K562 (cell line): ENCODE measurements around the gene VKORC1. TPM values are rescaled to one million over a fixed set of nuclear protein-coding genes. Genes with fewer than 3 reads are reported as not detected.

Experiments used
- ARID1B ChIP-seq: fragments of 450-650 bp; IDR thresholded peaks from 2 replicates; pipeline ENCODE4 v1.6.1; 2016; ENCODE audit warnings: antibody characterized with exemption, mild to moderate bottlenecking, inconsistent platforms
- CEBPB ChIP-seq: fragments of 450-650 bp; IDR thresholded peaks from 2 replicates; pipeline ENCODE4 v1.6.1; 2016; ENCODE audit warnings: missing genetic modification characterization, missing compliant biosample characterization
- CSDE1 ChIP-seq, 2 experiments: fragments of 450-650 bp; IDR thresholded peaks; 2 replicates each; pipeline ENCODE4 v1.6.1; 2016; ENCODE audit warnings: mild to moderate bottlenecking in 1 of 2
- CXXC5 ChIP-seq: fragments of 250-450 bp; sonication (Bioruptor Pico); IDR thresholded peaks from 2 replicates; pipeline ENCODE4 v1.8.0; 2022; ENCODE audit warnings: inconsistent platforms, mild to moderate bottlenecking, moderate library complexity
- DACH1 ChIP-seq: fragments of 450-650 bp; IDR thresholded peaks from 2 replicates; pipeline ENCODE4 v1.6.1; 2018; ENCODE audit not compliant: partially characterized antibody
- E2F8 ChIP-seq: fragments of 450-650 bp; IDR thresholded peaks from 2 replicates; pipeline ENCODE4 v1.7.1; 2018; ENCODE audit warnings: mild to moderate bottlenecking, low read depth; ENCODE audit not compliant: partially characterized antibody
- FOSL1 ChIP-seq: fragments of 200-800 bp; sonication (Bioruptor generic); conservative IDR thresholded peaks from 2 replicates; pipeline ENCODE4 v1.6.1; 2016; ENCODE audit warnings: missing genetic modification characterization, missing compliant biosample characterization
- GABPB1 ChIP-seq: sonication (generic); formaldehyde crosslinking; IDR thresholded peaks from 2 replicates; pipeline ENCODE4 v1.8.0; 2022; ENCODE audit warnings: mild to moderate bottlenecking, missing genetic modification reagents
- L3MBTL2 ChIP-seq: fragments of 450-650 bp; IDR thresholded peaks from 2 replicates; pipeline ENCODE4 v1.6.1; 2016; ENCODE audit warnings: mild to moderate bottlenecking, moderate library complexity
- NELFE ChIP-seq: IDR thresholded peaks from 2 replicates; pipeline ENCODE4 v1.6.1; 2011; ENCODE audit warnings: mild to moderate bottlenecking; ENCODE audit not compliant: insufficient read depth, insufficient read length
- NR2C1 ChIP-seq, 2 experiments: fragments of 450-650 bp; IDR thresholded peaks; 2 replicates each; pipeline ENCODE4 v1.6.1; 2017; ENCODE audit warnings: mild to moderate bottlenecking in 2 of 2, antibody characterized with exemption in 1 of 2, inconsistent platforms in 1 of 2, missing compliant biosample characterization in 1 of 2, missing genetic modification characterization in 1 of 2
- RBFOX2 ChIP-seq: fragments of 200-400 bp; formaldehyde crosslinking; IDR thresholded peaks from 2 replicates; pipeline ENCODE4 v1.6.1; 2017; ENCODE audit warnings: low read depth, mild to moderate bottlenecking, low read length, moderate library complexity
- TEAD1 ChIP-seq, 2 experiments: fragments of 450-650 bp in 1 of 2; sonication (generic) in 1 of 2; formaldehyde crosslinking; IDR thresholded peaks; 2 replicates each; pipeline versions ENCODE4 v1.4.0 to v1.8.0; 2020 to 2022; ENCODE audit warnings: mild to moderate bottlenecking in 2 of 2, missing genetic modification reagents in 1 of 2
- TSC22D4 ChIP-seq: fragments of 450-650 bp; IDR thresholded peaks from 2 replicates; pipeline ENCODE4 v1.6.1; 2016; ENCODE audit warnings: missing genetic modification characterization, missing biosample characterization, control low read depth
- VEZF1 ChIP-seq: fragments of 200-800 bp; sonication (Bioruptor generic); IDR thresholded peaks from 2 replicates; pipeline ENCODE4 v1.6.1; 2017; ENCODE audit warnings: missing genetic modification characterization, missing compliant biosample characterization
- ZNF12 ChIP-seq: sonication (generic); formaldehyde crosslinking; IDR thresholded peaks from 2 replicates; pipeline ENCODE4 v1.4.0; 2020; ENCODE audit warnings: mild to moderate bottlenecking, missing genetic modification reagents
- polyA plus RNA-seq, 8 experiments: library from polyadenylated mRNA; depleted of rRNA in 4 of 8; stranded (reverse) in 5 of 8; unstranded in 3 of 8; fragments of >200 nt; fragmentation: Nextera tagmentation in 2 of 8; fragmentation: Illumina TruSeq in 1 of 8; extraction: Ambion mirVana in 2 of 8; extraction: Trizol in 1 of 8; gene quantifications; 2 replicates each; pipeline versions ENCODE4 v1.2.1 to v1.2.3, GENCODE V29; 2011 to 2014; ENCODE audit warnings: inconsistent platforms in 1 of 8, missing spikeins in 1 of 8
- total RNA-seq, 7 experiments: library from RNA; depleted of rRNA in 6 of 7; stranded (reverse); fragments of >200 nt in 6 of 7; fragmentation: Illumina TruSeq in 2 of 7; extraction: Trizol in 2 of 7; gene quantifications; 2 replicates each; pipeline versions ENCODE4 v1.2.1 to v1.2.3, GENCODE V29; 2011 to 2021; ENCODE audit warnings: low replicate concordance in 1 of 7
- TF ChIP-seq, protein P1 (sequence below): sonication (generic); formaldehyde crosslinking; IDR thresholded peaks from 2 replicates; pipeline ENCODE4 v1.4.0; 2020; ENCODE audit warnings: mild to moderate bottlenecking, missing genetic modification reagents
- TF ChIP-seq, protein P2 (sequence below): fragments of 450-650 bp; formaldehyde crosslinking; IDR thresholded peaks from 2 replicates; pipeline ENCODE4 v1.4.0; 2022; ENCODE audit warnings: mild to moderate bottlenecking, moderate library complexity
- TF ChIP-seq, protein P3 (sequence below): fragments of 450-650 bp; formaldehyde crosslinking; IDR thresholded peaks from 2 replicates; pipeline ENCODE4 v1.4.0; 2022; ENCODE audit warnings: missing genetic modification characterization

Gene VKORC1
- total and polyA plus RNA-seq, 9 of the 15 experiments (the other 6 are each of a cell fraction or from before 2014, with no cell fraction given): 30.0 to 119 (median 62.1) TPM

DNA sequence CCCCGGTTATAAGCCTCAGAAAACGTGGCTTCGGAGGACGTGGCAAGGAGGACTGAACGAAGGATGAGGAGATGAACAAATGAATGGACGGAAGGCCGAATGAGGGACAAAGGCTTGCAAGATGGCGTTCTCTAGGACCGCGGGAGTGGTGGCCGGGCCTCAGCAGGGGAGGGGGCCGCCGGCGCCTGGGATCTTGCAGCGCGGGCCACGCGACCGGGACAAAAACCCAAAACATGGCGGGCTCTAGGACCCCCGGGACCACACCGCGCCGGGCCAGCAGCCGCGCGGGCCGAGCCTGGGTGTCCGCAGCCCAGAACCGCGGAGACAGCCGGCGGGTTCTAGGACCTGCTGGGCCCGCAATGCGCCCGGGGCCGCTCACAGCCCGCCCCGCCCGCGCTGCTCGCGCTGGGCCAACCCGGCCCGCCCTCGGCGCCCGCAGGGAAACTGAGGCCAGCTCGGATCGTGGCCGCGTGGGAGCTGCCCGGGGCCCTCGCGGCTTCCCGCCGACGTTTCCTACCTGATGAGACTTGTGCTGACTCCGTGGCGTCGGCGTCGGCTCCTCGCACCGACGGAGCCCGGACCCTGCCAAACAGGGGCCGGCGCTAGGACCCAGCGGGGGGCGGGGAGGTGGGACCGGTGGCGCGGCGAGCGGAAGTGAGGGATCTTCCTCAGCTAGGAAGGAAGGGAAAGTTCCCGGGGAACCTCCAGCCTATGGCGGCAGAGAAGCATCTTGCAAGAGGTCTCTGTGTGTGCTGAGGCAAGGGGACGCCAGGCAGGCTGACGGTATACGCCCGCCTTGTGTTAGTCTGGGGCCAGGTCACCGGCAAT, 21.2 kb downstream of the VKORC1 start (continued):
- TF ChIP-seq TSC22D4 (tag) (no peak), NELFE (no peak), L3MBTL2 (peak; percentile 56; the same call in 1 of the 2 replicates), RBFOX2 (peak; percentile 86), FOSL1 (tag) (peak; percentile 35; the same call in 1 of the 2 replicates), VEZF1 (CRISPR knock-in tag) (peak; percentile 83), GABPB1 (no peak; the same call in 1 of the 2 replicates), CXXC5 (CRISPR knock-in tag) (peak; percentile 89), TEAD1 (CRISPR knock-in tag; IDR thresholded peaks at IDR 0.05) (0 out of 4 replicates have a peak, but pooled peaks of 1 of the 2 experiments have one; percentile 65), CSDE1 (IDR thresholded peaks at IDR 0.05) (no peak), NR2C1 (IDR thresholded peaks at IDR 0.05) (no peak), NR2C1 (tag; IDR thresholded peaks at IDR 0.05) (no peak), ZNF12 (no peak), E2F8 (no peak), ARID1B (no peak), CEBPB (tag) (no peak), DACH1 (no peak)
- TF ChIP-seq, protein P1, sequence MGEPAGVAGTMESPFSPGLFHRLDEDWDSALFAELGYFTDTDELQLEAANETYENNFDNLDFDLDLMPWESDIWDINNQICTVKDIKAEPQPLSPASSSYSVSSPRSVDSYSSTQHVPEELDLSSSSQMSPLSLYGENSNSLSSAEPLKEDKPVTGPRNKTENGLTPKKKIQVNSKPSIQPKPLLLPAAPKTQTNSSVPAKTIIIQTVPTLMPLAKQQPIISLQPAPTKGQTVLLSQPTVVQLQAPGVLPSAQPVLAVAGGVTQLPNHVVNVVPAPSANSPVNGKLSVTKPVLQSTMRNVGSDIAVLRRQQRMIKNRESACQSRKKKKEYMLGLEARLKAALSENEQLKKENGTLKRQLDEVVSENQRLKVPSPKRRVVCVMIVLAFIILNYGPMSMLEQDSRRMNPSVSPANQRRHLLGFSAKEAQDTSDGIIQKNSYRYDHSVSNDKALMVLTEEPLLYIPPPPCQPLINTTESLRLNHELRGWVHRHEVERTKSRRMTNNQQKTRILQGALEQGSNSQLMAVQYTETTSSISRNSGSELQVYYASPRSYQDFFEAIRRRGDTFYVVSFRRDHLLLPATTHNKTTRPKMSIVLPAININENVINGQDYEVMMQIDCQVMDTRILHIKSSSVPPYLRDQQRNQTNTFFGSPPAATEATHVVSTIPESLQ (CRISPR knock-in tag): no peak
- TF ChIP-seq, protein P2, sequence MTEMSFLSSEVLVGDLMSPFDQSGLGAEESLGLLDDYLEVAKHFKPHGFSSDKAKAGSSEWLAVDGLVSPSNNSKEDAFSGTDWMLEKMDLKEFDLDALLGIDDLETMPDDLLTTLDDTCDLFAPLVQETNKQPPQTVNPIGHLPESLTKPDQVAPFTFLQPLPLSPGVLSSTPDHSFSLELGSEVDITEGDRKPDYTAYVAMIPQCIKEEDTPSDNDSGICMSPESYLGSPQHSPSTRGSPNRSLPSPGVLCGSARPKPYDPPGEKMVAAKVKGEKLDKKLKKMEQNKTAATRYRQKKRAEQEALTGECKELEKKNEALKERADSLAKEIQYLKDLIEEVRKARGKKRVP (CRISPR knock-in tag): no peak
- TF ChIP-seq, protein P3, sequence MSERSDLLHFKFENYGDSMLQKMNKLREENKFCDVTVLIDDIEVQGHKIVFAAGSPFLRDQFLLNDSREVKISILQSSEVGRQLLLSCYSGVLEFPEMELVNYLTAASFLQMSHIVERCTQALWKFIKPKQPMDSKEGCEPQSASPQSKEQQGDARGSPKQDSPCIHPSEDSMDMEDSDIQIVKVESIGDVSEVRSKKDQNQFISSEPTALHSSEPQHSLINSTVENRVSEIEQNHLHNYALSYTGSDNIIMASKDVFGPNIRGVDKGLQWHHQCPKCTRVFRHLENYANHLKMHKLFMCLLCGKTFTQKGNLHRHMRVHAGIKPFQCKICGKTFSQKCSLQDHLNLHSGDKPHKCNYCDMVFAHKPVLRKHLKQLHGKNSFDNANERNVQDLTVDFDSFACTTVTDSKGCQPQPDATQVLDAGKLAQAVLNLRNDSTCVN (CRISPR knock-in tag): no peak
